Occipital lobe (tissue), 2 donors: ENCODE measurements around the gene PSMB2. TPM values are rescaled to one million over a fixed set of nuclear protein-coding genes. Genes with fewer than 3 reads are reported as not detected.

Experiments used
- DNase-seq: peaks from one replicate; lab custom pipeline; 2025; lab: John Stamatoyannopoulos, UW
- total RNA-seq: library from RNA; depleted of rRNA; stranded (reverse); fragments of >200 nt; gene quantifications from one replicate; pipeline ENCODE4 v1.2.3, GENCODE V29; 2014

PSMB2 gene
- total RNA-seq, 1 donor from 2014 or later = 17.8 TPM

- peak; percentile 23 for DNase-seq
Observed at GRCh38 chr1:35573198-35574124, 67.9 kb downstream of the PSMB2 start, which contains the start of gene TFAP2E. TFAP2E (plus strand) TSS chr1:35573314; CDS start chr1:35573578, 264 bp downstream.

DNA sequence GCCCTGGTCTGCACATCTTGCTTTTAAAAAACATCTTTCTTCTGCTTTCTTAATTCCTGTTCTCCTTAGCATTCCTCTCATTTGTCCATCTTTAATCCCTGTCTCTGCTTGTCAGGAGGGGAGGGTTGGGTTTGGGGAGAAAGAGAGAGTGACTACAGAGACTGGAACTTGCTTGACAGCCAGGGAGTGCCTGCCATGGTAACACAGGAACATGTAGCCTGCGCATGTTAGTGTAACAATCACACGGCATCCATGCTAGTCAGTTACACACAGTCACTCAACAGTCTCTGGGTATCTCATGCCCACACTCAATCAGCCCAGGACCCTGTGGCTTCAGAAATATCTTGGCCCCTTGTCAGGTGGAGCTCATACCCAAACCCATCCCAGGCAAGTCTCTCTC, 69.0 kb downstream of the PSMB2 start:
- DNase-seq = no peak

DNA sequence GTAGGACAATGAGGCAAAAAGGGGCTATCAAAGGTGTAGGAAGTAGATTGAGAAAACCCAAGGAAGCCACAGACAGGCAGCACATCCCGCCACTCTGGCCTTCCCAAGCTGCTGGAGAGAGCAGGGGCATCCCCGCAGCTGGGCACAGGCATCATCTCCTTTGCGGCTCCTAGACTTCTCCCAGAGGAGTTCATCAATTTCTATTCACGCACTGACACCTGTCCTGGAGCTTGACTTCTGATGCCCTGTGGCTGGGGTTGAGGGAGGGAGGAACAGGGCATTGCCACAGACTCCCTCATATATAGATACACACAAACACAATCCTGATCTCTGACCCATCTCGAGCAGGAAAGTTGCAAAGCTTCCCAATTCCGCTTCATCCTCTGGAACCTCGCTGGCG, 70.1 kb downstream of the PSMB2 start:
- no peak for DNase-seq

GRCh38 chr1:35570589-35571137, 70.7 kb downstream of the PSMB2 start:
- no peak for DNase-seq

DNA sequence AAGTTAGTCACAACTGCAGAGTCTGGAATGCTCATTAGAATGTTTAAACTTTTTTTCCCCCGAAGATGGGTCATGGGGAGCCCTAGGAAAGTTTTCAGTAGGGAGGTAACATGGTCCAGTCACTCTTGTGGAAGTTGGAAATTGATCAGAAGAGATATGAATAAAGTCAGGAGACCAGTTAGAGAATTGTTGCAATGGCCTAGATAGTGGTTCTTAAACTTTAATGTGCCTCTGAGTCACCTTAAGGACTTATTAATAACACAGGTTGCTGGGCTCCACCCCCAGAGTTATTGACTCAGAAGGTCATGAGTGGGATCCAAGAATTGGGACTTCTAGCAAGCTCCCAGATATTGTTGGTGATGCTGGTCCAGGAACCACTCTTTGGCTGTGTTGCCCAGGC, 71.4 kb downstream of the PSMB2 start:
- DNase-seq = no peak

DNA sequence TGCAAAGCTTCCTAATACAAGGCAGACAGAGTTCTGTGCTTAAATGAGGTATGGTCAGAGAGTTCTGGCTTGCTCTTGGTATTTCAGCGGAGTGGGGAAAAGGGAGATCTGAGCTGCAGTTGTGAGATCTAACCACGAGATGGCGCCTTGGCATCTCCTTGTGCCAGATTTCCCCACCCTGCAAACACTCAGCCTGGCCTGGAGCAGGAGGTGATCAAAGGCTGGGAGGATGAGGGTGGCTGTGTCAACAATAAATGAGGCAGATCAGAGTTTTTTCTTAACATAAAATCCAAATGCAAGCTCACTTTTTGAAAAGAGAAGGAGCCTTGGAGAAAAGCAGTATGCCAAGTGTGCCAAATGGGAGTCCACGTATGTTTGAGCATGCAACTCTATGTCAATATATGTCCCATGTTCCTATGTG, 72.3 kb downstream of the PSMB2 start:
- DNase-seq = peak; percentile 37

DNA sequence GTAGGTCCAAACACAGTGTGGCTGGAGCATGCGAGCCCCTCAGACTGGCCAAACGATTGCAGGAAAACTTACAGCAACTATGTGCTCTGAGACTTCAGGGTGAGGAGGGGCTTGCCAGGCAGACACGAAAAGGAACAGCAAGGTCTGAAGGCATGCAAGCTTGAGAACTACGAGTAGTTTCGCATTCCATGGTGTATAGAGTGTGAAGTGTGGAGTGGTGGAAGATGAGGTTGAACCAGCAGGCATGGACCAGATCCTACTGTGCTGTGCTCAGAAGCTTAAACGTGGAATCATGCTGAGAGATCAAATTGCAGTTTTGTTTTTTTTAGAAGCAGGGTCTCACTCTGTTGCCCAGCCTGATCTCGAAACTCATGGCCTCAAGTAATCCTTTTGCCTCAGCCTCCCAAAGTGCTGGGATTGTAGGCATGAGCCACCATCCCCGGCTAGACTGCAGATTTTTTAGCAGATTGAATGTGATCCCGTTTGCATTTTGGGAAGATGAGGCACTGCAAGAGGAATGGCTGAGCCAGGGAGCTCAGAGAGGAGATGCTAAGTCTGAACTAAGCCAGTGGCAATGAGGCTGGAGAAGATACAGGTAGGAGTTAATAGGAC, 73.3 kb downstream of the PSMB2 start:
- no peak for DNase-seq

- no peak for DNase-seq
Observed at GRCh38 chr1:35565742-35566133, 75.6 kb downstream of the PSMB2 start.

DNA sequence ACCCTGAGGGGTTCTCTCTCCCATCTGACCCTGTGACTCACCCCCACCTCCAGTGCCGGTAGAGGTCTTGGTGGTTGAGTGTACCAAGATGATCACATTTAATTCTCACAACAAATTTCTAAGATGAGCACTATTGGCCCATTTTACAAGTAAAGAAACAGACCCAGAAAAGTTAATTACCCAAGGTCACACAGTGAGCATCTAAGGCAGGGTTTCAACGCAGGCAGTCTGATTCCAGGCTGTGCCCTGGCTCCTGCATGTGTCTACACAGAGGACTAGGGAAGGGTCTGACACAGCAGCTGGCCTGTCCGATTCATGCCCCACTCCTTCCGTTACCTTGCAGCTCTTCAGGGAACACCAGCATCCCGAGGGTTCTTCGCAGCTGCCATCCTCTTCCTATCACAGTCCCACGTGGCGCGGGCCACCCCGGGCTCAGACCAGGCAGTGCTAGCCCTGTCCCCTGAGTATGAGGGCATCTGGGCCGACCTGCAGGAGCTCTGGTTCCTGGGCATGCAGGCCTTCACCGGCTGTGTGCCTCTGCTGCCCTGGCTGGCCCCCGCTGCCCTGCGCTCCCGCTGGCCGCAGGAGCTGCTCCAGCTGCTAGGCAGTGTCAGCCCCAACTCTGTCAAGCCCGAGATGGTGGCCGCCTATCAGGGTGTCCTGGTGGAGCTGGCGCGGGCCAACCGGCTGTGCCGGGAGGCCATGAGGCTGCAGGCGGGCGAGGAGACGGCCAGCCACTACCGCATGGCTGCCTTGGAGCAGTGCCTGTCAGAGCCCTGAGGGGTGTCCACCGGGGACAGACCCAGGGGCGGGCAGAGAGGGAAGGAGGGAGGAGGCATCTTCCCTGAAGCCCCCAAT, 76.2 kb downstream of the PSMB2 start:
- no peak for DNase-seq

- peak; percentile 43 for DNase-seq
Observed at GRCh38 chr1:35564037-35564883, 77.1 kb downstream of the PSMB2 start.

DNA sequence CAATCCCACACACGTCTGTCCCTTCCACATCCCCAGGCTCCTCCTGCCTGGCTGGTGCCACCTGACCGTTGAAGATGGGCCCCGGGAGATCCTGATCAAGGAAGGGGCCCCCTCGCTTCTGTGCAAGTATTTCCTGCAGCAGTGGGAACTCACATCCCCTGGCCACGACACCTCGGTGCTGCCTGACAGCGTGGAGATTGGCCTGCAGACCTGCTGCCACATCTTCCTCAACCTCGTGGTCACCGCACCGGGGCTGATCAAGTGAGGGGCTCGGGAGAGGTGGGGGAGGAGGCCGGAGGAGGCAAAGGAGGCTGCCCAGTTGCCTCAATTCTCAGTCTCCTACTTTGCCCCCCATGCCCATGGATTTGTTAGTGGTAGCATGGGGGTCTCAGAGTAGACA, 78.2 kb downstream of the PSMB2 start:
- DNase-seq = no peak

DNA sequence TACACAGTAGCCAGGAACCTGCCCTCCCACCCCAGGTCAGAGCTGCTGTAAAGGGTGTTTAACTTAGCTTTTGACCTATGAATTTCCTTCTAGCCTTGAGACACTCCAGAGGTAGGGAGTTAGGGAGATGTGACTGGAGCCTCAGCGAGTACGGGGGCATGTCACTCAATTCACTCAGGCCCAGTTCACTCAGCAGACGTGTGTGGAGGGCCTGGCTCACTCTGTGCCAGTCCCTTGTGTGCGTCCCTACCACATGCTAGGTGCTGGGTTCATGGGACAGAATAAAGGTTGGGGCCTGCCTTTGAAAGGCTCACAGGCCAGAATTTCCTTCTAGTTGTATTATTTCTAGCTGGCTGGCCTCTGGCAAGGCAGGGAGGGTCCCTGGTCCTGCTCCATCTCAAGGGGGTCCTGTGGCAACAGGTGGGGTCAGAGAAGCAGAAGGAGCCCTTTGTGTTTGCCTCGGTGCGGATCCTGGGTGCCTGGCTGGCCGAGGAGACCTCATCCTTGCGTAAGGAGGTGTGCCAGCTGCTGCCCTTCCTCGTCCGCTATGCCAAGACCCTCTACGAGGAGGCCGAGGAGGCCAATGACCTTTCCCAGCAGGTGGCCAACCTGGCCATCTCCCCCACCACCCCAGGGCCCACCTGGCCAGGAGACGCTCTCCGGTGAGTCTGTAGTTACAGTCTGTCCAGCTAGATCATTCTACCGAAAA, 79.2 kb downstream of the PSMB2 start:
- DNase-seq = no peak

GRCh38 chr1:35561297-35561971, 79.9 kb downstream of the PSMB2 start:
- DNase-seq = peak; percentile 63

DNA sequence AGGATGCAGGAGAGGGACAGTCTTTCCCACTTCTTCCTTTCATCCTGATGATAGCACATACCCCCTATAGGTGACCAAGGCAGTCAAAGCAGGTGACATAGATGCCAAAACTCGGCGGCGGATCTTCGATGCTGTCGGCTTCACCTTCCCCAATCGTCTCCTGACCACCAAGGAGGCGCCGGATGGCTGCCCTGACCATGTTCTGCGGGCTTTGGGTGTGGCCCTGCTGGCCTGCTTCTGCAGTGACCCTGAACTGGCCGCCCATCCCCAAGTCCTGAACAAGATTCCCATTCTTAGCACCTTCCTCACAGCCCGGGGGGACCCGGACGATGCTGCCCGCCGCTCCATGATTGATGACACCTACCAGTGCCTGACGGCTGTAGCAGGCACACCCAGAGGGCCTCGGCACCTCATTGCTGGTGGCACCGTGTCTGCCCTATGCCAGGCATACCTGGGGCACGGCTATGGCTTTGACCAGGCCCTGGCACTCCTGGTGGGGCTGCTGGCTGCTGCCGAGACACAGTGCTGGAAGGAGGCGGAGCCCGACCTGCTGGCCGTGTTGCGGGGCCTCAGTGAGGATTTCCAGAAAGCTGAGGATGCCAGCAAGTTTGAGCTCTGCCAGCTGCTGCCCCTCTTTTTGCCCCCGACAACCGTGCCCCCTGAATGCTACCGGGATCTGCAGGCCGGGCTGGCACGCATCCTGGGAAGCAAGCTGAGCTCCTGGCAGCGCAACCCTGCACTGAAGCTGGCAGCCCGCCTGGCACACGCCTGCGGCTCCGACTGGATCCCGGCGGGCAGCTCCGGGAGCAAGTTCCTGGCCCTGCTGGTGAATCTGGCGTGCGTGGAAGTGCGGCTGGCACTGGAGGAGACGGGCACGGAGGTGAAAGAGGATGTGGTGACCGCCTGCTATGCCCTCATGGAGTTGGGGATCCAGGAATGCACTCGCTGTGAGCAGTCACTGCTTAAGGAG, 80.8 kb downstream of the PSMB2 start:
- peak; percentile 80 for DNase-seq

DNA sequence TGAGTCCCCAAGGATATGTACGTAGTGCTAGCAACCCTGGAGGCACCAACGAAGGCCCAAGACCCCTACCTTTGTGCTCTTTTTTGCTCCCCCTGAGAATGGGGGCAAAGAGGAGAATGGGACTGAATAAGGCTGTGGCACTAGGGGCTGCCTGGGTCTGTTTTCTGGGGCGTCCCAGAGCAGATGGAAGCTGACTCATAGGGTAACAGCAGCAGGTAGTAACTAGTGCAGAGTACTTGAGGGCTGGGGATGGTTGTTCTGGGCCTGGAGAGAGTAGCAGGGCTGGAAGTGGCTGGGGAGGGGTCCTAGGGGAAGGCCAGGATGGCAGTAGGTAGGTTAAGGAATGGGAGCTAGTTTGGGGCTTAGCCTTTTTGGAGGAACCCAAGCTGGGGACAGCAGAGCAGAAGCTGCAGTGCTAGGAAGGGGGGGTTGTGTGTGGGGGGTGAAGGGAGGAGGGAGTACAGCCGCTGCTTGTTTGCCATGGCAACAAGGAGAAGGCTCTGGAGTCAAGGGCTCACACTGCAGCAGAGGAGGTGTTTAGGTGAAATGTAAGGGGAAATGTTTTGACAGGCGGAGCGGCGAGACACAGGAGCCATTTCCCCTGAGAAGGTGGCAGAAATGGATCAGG, 81.9 kb downstream of the PSMB2 start:
- peak; percentile 49 for DNase-seq

- no peak for DNase-seq
Observed at GRCh38 chr1:35558374-35559316, 82.7 kb downstream of the PSMB2 start.
